NCI-H2107 (cell line): ENCODE data around the gene CASP7.
A peak's percentile ranks its signal among the peaks of the same experiment; 100 is the strongest.
"Not testable (repeated sequence)": the region's sequence is repeated elsewhere in the genome, so short reads cannot be mapped to it uniquely, and the experiment has no call there.

Source experiments
- DNase-seq: peaks from one replicate; lab custom pipeline; 2025; lab: John Stamatoyannopoulos, UW

CASP7 gene

DNA sequence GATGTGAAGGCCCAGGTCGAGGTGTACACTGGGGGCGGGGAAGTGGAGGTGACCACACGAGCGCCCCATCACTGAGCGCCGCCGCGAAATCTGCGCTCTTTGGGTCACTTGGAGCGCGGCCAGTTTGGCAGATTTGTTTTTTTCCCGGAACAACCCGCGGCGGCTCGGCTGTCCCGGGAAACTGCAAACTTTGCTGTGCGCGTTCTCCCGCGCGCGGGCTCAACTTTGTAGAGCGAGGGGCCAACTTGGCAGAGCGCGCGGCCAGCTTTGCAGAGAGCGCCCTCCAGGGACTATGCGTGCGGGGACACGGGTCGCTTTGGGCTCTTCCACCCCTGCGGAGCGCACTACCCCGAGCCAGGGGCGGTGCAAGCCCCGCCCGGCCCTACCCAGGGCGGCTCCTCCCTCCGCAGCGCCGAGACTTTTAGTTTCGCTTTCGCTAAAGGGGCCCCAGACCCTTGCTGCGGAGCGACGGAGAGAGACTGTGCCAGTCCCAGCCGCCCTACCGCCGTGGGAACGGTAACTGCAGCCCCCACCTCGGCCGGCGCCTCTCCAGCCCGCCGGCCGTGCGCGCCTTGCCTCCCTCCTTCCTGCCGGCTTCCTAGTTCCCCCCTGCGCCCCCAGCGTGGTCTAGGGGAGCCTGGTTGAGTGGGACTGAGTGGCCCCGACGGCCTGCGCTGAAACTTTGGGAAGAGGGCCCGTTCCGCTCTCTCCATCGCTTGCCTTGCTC lies at the start of gene CASP7:
Gene CASP7, plus strand, starts transcription at position 450 of the 727 bp plus-strand sequence. CDS start 17,582 bp downstream, outside the sequence.
- DNase-seq: peak; percentile 30

DNA sequence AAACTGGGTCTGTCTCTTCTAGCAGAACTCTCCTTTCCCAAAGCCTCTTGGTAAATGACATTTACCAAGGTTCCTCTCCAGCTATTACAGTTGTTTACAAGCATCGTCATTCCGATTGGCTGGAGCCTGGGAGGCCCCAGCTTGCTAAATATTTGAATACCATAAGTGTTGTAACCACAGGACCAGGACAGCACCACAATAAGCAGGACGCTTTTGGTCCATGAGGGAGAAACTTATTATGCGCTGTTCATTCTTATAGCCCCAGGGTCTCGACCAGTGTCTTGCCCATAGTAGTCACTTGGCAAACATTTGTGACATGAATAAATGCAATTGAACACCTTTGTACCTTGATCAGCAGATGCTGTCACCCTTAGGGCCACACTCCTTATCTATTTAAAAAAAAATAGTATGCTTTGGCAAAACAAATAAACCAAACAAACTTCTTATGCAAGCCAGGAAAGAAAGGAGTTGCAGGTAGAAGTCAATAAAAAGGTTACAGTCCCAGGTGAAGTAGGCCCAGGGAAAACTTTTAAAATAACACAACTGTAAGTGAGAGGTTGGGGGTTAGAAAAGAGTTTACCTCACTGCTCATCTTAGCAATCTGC lies 48.7 kb upstream of the CASP7 start:
- DNase-seq: no peak

DNA sequence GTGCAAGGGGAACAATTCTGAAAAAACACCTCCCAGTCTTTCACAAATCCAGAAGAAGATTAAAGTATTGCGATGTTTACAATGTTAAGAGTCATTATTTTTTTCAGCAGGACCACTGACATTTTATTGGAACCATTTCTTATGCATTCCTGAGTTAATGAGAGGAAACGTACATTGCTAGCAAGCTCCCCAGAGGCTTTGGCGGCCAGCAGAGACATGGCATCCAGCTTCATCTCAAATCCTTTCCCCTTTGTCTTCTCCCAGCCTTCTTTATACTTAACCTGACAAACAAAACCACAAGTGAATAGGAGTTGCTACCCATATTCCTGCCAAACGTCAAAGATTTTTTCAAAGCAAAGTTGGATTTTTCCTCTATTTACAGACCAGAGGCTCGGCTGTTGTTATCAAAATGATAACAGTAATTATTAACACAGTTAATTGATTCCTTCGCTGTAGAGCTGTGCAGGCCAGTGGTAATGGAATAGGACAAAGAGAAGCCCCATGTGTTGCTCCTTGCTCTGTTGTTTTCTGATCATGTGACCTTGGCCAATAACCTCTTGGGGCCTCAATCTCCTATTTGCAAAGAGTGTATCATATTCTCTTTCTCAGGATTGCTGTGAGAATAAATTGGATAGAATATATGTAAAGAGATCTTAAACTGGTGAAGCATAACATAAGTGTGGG lies 47.9 kb upstream of the CASP7 start:
- no peak for DNase-seq

DNA sequence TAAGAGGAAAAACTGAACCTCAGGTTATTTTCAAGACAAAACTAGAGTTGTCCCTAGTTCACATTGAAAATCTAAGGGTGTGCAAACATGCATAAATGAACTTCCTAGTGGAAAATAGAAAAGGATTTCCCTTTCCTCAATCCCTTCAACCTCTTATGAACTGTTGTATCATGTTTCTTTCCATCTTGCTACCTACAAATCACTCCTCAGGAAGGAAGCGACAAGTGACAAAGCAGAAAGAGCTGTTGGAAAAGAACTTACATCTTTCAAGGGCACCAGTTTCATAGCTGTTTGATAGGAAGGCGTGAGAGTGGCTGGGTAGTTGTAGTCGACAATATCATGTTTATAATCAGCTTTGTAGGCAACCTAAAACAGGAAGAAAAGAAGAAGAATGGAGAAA lies 39.7 kb upstream of the CASP7 start:
- no peak for DNase-seq

DNA sequence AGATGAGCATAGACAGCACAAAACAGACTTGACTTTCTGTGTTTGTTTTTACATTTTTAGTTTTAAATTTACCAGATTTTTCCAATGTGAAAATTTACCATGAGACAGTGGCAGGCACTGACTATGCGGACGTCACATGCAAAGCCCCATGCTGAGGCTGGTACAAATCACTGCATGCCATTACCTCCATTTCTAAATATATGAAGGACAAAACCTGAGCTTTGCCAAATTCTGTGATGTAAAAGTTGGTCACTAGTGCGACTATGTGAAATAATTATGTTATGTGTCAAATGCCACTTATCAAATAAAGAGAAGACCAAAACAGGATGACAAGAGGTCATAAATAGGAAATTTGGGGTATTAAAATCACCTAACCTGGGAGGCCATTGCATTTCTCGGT lies 38.0 kb upstream of the CASP7 start:
- DNase-seq: no peak

DNA sequence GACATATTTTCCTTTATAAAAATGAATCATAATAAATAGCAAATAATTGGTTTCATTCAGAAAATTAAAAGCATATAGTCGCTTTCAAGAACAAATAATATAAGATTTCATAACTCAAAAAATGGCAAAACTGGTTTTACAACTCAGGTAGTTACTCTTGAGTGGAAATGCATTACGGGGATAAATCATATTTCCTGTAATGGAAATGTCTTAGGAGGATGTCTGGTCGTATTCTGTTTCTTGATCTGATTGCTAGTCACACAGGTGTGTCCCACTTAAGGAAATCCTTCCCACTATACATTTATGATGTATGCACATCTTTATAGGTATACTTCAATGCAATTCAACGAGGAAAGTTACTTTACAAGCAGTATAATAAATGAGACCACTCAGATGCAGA lies 36.5 kb upstream of the CASP7 start:
- DNase-seq: no peak

DNA sequence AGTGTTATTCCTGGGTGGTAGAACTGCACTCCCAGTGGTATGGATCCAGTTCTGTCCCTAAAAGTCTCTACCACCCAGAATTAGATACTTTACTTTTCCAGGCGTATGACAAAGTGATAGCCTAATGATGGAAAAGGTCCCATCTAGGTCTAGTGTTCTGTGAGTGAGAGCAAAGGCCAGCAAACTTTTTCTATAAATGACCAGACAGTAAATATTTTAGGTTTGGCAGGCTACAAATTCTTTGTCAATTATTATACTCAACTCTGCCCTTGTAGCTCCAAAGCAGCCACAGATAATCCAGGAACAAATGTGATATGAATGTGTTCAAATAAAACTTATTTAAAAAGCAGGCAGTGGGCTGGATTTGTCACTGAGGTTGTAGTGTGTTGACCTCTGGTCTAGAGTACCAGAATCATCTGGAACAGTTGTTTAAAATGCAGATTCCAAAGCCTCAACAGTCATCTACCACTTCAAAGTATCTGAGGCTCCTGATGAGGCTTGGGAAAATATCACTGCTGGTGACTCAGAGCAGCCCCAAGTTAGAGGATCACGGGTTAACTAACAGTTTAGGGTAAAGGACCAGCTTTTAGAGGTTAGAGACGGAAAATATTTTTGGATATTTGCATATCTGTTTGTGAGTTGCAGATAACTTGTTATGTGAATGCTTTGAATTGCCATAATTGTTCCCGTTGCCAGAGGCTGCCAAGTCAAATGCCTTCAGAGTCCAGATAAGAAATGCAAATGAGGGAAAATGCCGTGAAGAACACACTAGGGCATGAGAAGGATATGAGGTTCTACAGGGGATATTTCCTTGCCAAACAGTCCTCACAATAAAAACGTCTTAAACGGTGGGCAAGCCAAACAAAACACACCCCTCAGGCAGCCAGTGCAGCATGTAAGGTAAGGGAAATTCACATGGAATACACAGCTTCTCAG lies 35.3 kb upstream of the CASP7 start:
- no peak for DNase-seq

DNA sequence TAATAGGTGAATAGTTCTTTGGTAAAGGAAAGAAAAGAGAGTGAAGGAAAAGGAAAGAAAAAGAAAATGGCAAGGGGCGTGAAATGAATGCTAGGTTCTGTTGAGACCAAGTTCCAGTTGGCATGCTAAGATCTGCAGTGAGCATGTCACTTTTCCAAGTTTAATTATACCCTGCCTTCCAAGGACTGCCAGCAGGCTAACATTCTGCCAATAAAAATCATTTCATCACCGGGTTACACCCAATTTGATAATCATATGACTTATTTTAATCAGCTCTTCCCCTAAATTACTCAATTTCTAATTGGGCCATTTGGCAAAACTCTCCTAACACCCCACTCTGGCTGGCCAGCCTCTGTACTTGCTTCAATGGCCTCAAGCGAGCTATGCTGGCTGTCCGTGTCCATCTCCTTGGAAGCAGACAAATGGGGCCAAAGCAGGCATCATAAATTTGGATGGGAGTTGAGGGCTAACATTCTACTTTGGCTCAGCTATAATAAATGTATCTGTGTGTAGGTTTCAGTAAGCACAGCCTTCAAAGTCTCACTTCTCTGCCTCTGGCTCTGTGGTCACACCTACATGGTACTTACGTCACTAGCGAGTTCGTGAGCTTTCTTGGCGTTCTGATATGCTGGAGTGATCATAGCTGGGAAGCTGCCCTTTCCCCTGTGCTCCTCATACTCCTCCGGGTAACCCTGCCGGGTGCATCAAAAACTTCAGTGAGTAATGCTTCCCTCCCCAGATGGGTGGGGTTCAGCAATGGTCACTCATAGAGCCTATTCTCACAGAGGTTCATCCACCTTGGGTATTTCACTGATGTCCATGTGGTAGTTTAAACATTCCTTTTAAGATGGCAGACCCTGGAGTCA lies 33.1 kb upstream of the CASP7 start:
- DNase-seq: no peak

DNA sequence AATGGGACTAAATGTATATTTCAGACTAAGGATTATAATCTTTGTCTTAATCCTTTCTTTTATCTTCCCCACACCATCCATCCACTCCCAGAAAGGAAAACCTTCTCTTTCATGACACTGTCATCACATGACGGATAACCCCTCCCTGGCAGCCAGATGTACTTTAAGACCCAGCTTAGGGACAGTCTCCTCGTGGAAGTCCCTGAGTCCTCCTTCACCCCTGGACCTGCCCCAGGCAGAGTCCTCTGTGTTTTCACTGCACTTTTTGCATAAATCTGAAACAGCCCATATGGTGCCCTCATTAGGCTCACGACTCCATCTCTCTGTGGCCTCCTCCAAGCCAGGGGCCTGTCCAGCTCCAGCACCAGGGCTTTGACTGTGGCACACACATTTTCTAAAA lies 31.9 kb upstream of the CASP7 start:
- DNase-seq: no peak

DNA sequence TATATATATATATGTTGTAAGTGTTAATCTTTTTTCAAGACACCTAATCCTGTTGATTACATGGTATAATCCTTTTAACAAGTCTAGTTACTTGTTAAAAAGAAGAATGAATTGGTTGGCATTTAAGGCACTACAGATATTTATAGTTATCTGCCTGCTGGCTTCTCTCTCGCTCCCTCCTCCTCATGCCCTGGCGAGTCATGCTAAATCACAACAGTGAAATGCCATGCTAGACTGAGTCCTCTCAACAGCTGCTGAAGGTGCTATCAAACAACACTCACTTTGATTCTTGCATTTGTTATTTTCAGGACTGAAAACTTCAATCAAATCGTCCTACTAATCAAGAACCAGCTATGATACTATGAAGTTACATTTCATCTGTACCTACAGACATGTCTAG lies 31.2 kb upstream of the CASP7 start:
- DNase-seq: no peak

DNA sequence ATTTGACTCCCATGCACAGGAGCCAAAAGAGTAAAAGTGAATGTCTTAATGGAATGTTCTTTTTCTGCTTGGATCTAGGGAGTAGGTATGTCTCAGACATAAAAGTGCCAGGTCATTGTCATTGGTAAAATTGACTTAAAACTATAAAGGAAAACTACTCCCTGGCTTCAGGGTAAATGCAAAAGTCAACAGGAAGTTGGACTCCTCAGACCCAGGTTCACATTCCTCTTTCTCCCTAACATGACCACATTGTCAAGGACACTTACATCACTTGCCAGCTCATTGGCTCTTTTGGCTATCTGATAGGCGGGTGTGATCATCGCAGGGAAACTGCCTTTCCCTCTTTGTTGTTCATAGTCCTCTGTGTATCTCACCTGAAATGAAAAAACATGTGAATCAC lies 29.5 kb upstream of the CASP7 start:
- no peak for DNase-seq

DNA sequence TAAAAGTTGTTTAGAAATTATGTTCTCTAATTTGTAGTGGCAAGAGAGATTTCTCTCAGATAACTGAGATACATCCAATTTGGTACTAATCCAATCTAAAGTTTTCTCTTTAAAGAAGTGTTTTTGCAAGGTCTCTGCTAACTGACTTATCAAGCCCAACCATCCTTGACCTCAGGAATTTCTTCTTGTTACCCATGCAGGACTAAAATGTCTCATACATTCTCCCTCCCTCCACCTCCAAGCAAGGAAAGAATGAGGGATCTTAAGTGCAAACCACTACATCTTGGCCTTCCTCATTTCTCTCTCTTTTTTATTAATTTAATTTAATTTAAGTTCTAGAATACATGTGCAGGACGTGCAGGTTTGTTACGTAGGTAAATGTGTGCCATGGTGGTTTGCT lies 28.7 kb upstream of the CASP7 start:
- no peak for DNase-seq

DNA sequence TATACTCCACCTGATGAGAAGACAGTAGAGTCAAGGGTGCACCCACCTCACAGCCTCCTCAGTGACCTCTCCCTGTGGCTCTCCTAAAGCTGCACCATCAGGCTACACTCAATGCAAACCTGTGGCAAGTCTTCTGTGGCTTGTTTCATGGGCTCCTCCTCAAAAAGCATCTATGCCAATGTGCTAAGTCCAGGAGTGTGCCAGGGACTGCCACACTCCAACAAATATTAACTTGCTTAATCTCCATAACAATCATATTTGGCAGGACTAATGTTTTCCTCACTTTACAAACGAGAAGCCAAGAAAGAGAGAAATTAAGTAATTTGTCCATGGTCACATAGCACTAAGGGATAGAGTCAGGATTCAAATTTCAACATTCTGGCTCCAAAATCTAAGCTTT lies 27.8 kb upstream of the CASP7 start:
- no peak for DNase-seq

DNA sequence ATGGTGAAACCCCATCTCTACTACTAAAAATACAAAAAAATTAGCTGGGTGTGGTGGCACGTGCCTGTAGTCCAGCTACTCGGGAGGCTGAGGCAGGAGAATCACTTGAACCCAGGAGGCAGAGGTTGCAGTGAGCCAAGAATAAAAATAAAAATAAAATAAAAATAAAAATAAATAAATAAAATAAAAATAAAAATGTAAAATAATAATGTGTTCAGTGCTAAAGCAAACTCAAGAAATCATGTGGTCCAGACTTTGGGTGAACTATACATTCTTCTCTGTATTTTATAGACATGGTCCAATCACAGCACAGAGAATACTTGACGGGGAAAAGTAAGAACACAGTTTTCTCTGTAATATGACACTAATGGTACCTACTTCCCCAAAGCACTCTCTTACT lies 27.3 kb upstream of the CASP7 start:
- not testable (repeated sequence) for DNase-seq

DNA sequence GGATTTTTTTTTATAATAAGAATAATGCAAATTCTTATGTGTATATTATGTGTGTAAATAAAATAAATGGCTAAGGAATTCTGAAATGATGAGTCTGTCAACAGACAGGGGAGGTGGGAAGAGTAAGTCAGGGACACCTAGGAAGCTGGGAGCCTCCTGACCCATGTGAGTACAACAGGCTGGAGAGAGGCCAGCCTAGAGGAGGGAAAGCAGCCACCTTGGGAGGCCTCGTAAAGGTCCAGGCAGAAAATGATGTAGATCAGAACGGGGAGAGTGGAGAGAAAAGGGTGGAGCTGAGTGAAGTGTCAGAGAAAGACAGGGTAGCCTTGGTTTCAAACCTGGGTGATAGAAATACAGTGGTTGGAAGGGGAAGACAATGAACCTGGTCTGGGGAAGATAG lies 22.8 kb upstream of the CASP7 start:
- DNase-seq: no peak

DNA sequence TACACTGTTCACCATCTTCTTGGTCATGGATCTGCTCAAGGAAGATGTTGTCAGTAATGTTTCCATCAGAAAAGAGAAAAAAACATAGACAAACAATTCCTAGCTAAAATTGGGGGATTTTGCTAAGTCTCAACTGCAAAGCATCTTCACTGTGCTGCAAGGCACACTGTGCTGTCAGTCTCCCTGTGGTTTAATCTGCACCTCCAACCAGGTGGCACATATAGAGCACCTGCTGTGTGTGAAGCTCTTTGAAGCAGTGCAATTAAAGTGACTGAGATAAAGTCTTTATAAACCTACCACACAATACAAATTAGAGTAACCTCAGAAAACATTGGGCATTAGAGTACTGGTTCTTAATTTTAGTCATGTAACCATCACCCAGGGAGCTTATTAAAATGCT lies 22.2 kb upstream of the CASP7 start:
- DNase-seq: no peak

DNA sequence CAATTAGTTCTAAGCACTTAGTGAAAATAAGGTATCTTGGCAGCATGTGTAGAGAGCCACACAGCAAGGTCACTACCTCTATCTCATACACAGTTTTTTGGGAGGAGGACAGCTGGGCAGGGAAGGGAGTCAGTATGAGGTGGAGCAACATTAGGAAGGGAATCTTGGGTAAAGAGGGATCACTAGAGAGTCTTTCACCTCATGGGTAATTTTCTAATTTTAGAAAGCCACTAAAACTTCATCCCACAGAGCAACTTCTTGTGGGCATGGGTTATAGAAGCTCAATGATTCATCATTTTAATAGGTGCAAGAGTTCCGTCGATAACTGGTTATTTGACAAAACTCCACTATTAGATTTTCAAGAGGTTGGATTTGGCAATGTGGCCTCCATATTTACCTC lies 18.4 kb upstream of the CASP7 start:
- DNase-seq: no peak

DNA sequence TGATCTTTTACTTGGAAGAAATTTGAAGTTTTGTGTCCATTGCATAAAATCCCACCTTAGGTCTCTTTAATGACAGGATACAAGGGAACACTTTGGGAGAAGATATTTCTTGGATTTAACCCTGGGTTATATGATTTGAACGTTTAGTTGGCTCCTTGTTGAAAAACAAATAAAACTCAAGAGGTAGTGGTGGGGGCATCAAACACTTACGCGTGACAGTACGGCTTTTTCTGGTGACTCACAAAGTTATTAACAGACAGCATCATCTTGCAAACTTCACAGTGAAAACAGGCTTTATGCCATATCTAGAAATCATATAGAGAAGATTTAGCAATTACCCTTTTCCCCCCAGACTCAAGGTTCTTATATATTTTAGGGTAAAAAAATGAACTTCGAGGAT lies 16.6 kb upstream of the CASP7 start:
- no peak for DNase-seq

DNA sequence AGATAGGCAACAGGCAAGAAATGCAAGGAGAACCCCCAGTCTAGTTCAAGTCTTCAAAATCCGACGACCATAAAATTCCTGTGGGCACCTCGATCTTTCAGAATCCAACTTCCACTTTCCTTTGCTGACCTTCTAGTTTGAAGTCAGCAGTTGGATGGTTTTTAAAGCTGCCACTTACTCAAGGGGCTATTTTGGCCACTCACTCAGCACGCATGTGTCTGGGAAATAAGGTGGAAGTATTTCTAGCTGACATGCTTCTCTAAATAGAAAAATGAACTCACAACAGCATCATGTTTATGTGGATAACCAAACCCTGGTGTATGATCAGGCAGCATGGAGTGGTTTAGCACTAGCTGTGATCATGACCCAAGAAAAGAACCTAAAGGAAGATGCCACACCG lies 15.8 kb upstream of the CASP7 start, which contains the start of gene NRAP:
Gene NRAP, minus strand, starts transcription at position 134 of the 400 bp plus-strand sequence. CDS start 159 bp downstream, outside the sequence.
- DNase-seq: no peak

DNA sequence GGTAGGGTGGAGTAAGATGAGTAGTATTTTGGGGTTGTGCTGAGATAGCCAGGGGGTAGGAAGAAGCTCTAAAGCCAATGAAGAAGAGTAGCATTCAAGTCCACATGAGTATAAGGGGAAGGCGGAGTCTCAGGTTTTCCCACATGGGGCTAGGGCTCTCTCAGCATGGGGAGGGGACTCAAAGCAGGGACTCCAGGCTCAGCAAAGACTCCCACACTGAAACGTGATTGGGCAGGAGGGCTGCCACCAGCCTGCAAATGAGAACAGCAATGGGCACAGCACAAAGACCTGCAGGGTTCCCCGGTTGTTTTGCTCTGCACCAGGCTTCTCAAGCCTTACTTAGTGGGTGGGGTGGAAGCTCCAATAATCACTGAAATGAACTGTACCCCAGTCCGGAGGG lies 14.4 kb upstream of the CASP7 start:
- DNase-seq: no peak

DNA sequence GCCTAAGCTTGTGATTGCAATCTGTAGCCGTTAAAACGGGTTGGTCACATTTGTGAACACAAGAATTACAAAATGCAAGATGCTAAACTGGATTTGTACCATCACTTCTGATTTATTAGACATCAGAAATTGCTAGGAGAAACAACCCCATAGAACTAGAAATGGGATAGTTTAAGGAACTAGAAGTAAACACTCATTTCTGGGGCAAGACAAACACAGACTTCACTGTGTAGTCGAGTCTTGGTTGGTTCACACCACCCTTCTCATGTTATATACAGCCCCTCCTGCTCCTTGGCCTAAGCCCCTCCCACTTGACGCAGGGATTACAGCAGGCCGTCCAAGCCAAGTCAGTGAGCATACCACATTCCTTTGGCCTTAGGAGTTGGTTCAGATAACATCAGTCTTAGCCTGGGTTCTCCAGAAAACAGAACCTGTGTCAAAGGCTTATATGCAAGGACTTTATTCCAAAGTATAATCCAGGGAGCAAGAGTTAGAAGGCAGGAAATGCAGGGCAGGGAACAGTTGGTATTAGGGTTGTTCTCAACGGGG lies 13.8 kb upstream of the CASP7 start:
- DNase-seq: no peak
